SK-N-MC (cell line): ENCODE data around the gene PAN2.

ENCODE experiments used
- EZH2 ChIP-seq: fragments of 200-600 bp; sonication (generic); IDR thresholded peaks from one replicate; pipeline ENCODE4 v1.6.1; 2017; ENCODE audit warnings: antibody characterized with exemption
- FOXP2 ChIP-seq: optimal IDR thresholded peaks from 2 replicates; pipeline ENCODE3; 2011; ENCODE audit warnings: mild to moderate bottlenecking, moderate library complexity; ENCODE audit not compliant: insufficient read depth; ENCODE audit errors: extremely low read length, control extremely low read depth
- POLR2AphosphoS5 ChIP-seq: IDR thresholded peaks from 2 replicates; pipeline ENCODE4 v1.6.1; 2012; ENCODE audit warnings: mild to moderate bottlenecking, low read depth, low read length, borderline replicate concordance

DNA sequence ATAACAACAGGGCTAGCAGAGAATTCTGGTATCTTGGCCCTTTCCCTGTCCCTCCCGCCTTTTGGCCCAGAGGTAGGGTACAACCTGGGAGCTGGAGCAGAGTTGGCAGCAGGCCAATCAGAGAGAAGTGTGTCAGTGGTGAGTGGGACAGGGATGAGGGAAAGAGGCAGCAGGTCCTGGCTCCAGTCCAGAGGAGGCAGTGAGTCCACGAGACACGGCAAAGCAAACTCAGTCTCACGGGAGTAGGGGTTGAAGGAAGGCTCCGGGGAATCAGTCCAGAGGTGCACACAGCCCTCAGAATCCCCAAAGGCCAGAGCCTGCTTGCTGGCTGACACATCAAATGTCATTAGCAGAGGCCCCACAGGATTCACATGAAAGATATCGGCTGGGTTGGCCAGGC lies 7.3 kb downstream of the PAN2 start:
- TF ChIP-seq POLR2AphosphoS5 (no peak), EZH2 (no peak), FOXP2 (no peak)
